ENCODE results near the gene GCLC.

The GCLC gene

GRCh38 chr6:53451165-53451564 lies 93.7 kb downstream of the GCLC start:
- in situ Hi-C loops (cut with MboI; ENCODE audit: low pct_unique_long_range_greater_than_20kb, low sequenced_read_pairs, unreplicated experiment), result no loop called here
- DNase-seq (ENCODE audit: low spot score), result no peak
- TF ChIP-seq CTCF (IDR thresholded peaks at IDR 0.05; ENCODE audit: extremely low read depth, insufficient read depth, missing control alignments), result no peak

GRCh38 chr6:53447865-53448264 lies 97.0 kb downstream of the GCLC start:
- in situ Hi-C loops (cut with MboI; ENCODE audit: low pct_unique_long_range_greater_than_20kb, low sequenced_read_pairs, unreplicated experiment), result no loop called here
- TF ChIP-seq CTCF (IDR thresholded peaks at IDR 0.05; ENCODE audit: extremely low read depth, insufficient read depth, missing control alignments), result no peak
- DNase-seq (ENCODE audit: low spot score), result no peak

All from GM13977 (cell line).